Effector CD4-positive, alpha-beta T cell (primary cell): Measurements from ENCODE around the gene SLCO2A1.

Source experiments
- DNase-seq: peaks from one replicate; pipeline ENCODE4 v3.0.0-alpha.2; 2020

Gene SLCO2A1

GRCh38 chr3:133977568-133977967 is 52.2 kb downstream of the SLCO2A1 start:
- DNase-seq: no peak

GRCh38 chr3:133973249-133973980 is 56.3 kb downstream of the SLCO2A1 start:
- no peak for DNase-seq

- DNase-seq: no peak
Measured at GRCh38 chr3:133972156-133972555, 57.6 kb downstream of the SLCO2A1 start.

GRCh38 chr3:133970916-133971315 is 58.8 kb downstream of the SLCO2A1 start:
- DNase-seq: no peak

GRCh38 chr3:133970339-133970738 is 59.4 kb downstream of the SLCO2A1 start:
- DNase-seq: no peak

- no peak for DNase-seq
Measured at GRCh38 chr3:133967992-133968892, 61.5 kb downstream of the SLCO2A1 start.

- DNase-seq: no peak
Measured at GRCh38 chr3:133966954-133967353, 62.8 kb downstream of the SLCO2A1 start.

- DNase-seq: no peak
Measured at GRCh38 chr3:133965906-133966305, 63.8 kb downstream of the SLCO2A1 start.

GRCh38 chr3:133965013-133965570 is 64.6 kb downstream of the SLCO2A1 start:
- DNase-seq: no peak

GRCh38 chr3:133964547-133964946 is 65.2 kb downstream of the SLCO2A1 start:
- no peak for DNase-seq

GRCh38 chr3:133963657-133964396 is 65.9 kb downstream of the SLCO2A1 start:
- no peak for DNase-seq

- no peak for DNase-seq
Measured at GRCh38 chr3:133962849-133963248, 66.9 kb downstream of the SLCO2A1 start.

GRCh38 chr3:133958071-133958805 is 71.5 kb downstream of the SLCO2A1 start:
- DNase-seq: no peak

GRCh38 chr3:133956982-133957381 is 72.7 kb downstream of the SLCO2A1 start:
- DNase-seq: no peak

- DNase-seq: no peak
Measured at GRCh38 chr3:133956353-133956752, 73.4 kb downstream of the SLCO2A1 start.

GRCh38 chr3:133955892-133956291 is 73.8 kb downstream of the SLCO2A1 start:
- DNase-seq: no peak

- DNase-seq: no peak
Measured at GRCh38 chr3:133954717-133955360, 74.9 kb downstream of the SLCO2A1 start.

- no peak for DNase-seq
Measured at GRCh38 chr3:133953297-133953696, 76.4 kb downstream of the SLCO2A1 start.

GRCh38 chr3:133949438-133949837 is 80.3 kb downstream of the SLCO2A1 start:
- DNase-seq: no peak

GRCh38 chr3:133948996-133949395 is 80.7 kb downstream of the SLCO2A1 start:
- DNase-seq: no peak

- no peak for DNase-seq
Measured at GRCh38 chr3:133948131-133948810, 81.5 kb downstream of the SLCO2A1 start.
